ENCODE results near the gene SLC39A8.

GRCh38 chr4:102302762-102303161 is 42.5 kb downstream of the SLC39A8 start:
- TF ChIP-seq EZH2 (IDR thresholded peaks at IDR 0.05; ENCODE audit: insufficient read depth, poor library complexity, severe bottlenecking) (no peak), EZH2phosphoT487 (IDR thresholded peaks at IDR 0.05; ENCODE audit: insufficient read depth, low read depth) (no peak)
